Smooth muscle cell (in vitro differentiated cells): ENCODE data around the gene NAT8L. TPM values are rescaled to one million over a fixed set of nuclear protein-coding genes. Genes with fewer than 3 reads are reported as not detected.

ENCODE experiments used
- DNase-seq: peaks from one replicate; lab custom pipeline; 2025; ENCODE audit not compliant: unreplicated experiment; lab: John Stamatoyannopoulos, UW
- H2AFZ ChIP-seq: fragments of 200-600 bp; sonication (generic); 2 replicates; pipeline ENCODE4 v1.6.0; 2016; ENCODE audit warnings: antibody characterized with exemption, low read depth, mild to moderate bottlenecking
- H3F3A ChIP-seq: fragments of 200-600 bp; sonication (generic); 2 replicates; pipeline ENCODE4 v1.6.0; 2017; ENCODE audit warnings: antibody characterized with exemption, low read depth
- H3K27ac ChIP-seq: fragments of 200-600 bp; sonication (generic); 2 replicates; pipeline ENCODE4 v1.5.1; 2016; ENCODE audit warnings: low read depth, mild to moderate bottlenecking
- H3K27me3 ChIP-seq: fragments of 200-600 bp; sonication (generic); 2 replicates; pipeline ENCODE4 v1.6.1; 2016; ENCODE audit warnings: low read depth, mild to moderate bottlenecking
- H3K36me3 ChIP-seq: fragments of 200-600 bp; sonication (generic); 2 replicates; pipeline ENCODE4 v1.5.1; 2016; ENCODE audit warnings: low read depth
- H3K4me1 ChIP-seq: fragments of 200-600 bp; sonication (generic); 2 replicates; pipeline ENCODE4 v1.5.1; 2016; ENCODE audit warnings: low read depth
- H3K4me2 ChIP-seq: fragments of 200-600 bp; sonication (generic); 2 replicates; pipeline ENCODE4 v1.6.0; 2016; ENCODE audit warnings: mild to moderate bottlenecking
- H3K4me3 ChIP-seq: fragments of 200-600 bp; sonication (generic); 2 replicates; pipeline ENCODE4 v1.5.1; 2016; ENCODE audit warnings: mild to moderate bottlenecking
- H3K79me2 ChIP-seq: fragments of 200-600 bp; sonication (generic); 2 replicates; pipeline ENCODE4 v1.6.0; 2016; ENCODE audit warnings: low read depth, mild to moderate bottlenecking
- H3K9ac ChIP-seq: fragments of 200-600 bp; sonication (generic); 2 replicates; pipeline ENCODE4 v1.6.0; 2016; ENCODE audit warnings: low read depth
- H3K9me3 ChIP-seq: fragments of 200-600 bp; sonication (generic); replicated peaks from 2 replicates; pipeline ENCODE4 v1.5.1; 2016; ENCODE audit warnings: low read depth
- H4K20me1 ChIP-seq: fragments of 200-600 bp; sonication (generic); 2 replicates; pipeline ENCODE4 v1.6.0; 2016; ENCODE audit warnings: low read depth
- CTCF ChIP-seq: fragments of 200-600 bp; sonication (generic); IDR thresholded peaks from 2 replicates; pipeline ENCODE4 v1.5.1; 2017; ENCODE audit warnings: borderline replicate concordance, mild to moderate bottlenecking, antibody characterized with exemption; ENCODE audit not compliant: insufficient read depth, poor library complexity, severe bottlenecking
- WGBS: methylation state at CpG from one replicate; pipeline ENCODE4 v1.1.7; 2016; ENCODE audit warnings: low lambda C conversion rate; 5-methylcytosine and 5-hydroxymethylcytosine counted together
- polyA plus RNA-seq: library from polyadenylated mRNA; unstranded; fragments of >200 nt; fragmentation: Nextera tagmentation; extraction: Ambion mirVana; gene quantifications from 2 replicates; pipeline ENCODE4 v1.2.1, GENCODE V29; 2016
- total RNA-seq: library from RNA; depleted of rRNA; stranded (reverse); fragments of >200 nt; gene quantifications from 2 replicates; pipeline ENCODE4 v1.2.3, GENCODE V29; 2014

The NAT8L gene
- total and polyA plus RNA-seq, 2 experiments from 2014 or later: not detected

GRCh38 chr4:2075171-2075986 lies 16.3 kb downstream of the NAT8L start:
- no peaks in the 10 kb centered on the region for H3K9me3 ChIP-seq
- no peak overlapping the region for H3K4me3 ChIP-seq
- H3K4me1 ChIP-seq: no peaks in the 10 kb centered on the region
- no peaks in the 10 kb centered on the region for H3K27me3 ChIP-seq
- no peak overlapping the region for H3K4me2 ChIP-seq
- H3K36me3 ChIP-seq: no peaks in the 10 kb centered on the region
- no peaks in the 10 kb centered on the region for H3K79me2 ChIP-seq
- H3K9ac ChIP-seq: no peak overlapping the region
- DNase-seq: no peak
- 94% methylated on average over 12 of the region's 12 CpGs for WGBS
- H3F3A ChIP-seq: no peaks in the 10 kb centered on the region
- no peak overlapping the region for H3K27ac ChIP-seq
- no peak for TF ChIP-seq CTCF
- H4K20me1 ChIP-seq: no peaks in the 10 kb centered on the region
- H2AFZ ChIP-seq: no peak overlapping the region

- Histone ChIP-seq H3K36me3 (no peaks in the 10 kb centered on the region), H3K27ac (no peak overlapping the region), H3K79me2 (no peaks in the 10 kb centered on the region), H3K4me2 (no peak overlapping the region), H3K9ac (no peak overlapping the region), H3K4me3 (no peak overlapping the region), H3K4me1 (no peaks in the 10 kb centered on the region), H4K20me1 (no peaks in the 10 kb centered on the region), H3F3A (no peaks in the 10 kb centered on the region), H2AFZ (no peak overlapping the region), H3K9me3 (no peaks in the 10 kb centered on the region), H3K27me3 (no peaks in the 10 kb centered on the region)
- no peak for TF ChIP-seq CTCF
- no peak for DNase-seq
- WGBS: 95% methylated on average over 29 of the region's 31 CpGs
Observed at GRCh38 chr4:2075987-2076907, 17.1 kb downstream of the NAT8L start.

GRCh38 chr4:2076908-2077536 lies 17.9 kb downstream of the NAT8L start:
- no peaks in the 10 kb centered on the region for H3K27me3 ChIP-seq
- no peak overlapping the region for H3K4me3 ChIP-seq
- 84% methylated on average over 9 of the region's 9 CpGs for WGBS
- no peaks in the 10 kb centered on the region for H3K36me3 ChIP-seq
- no peak overlapping the region for H3K9ac ChIP-seq
- H3K4me2 ChIP-seq: no peak overlapping the region
- no peaks in the 10 kb centered on the region for H3K79me2 ChIP-seq
- no peak overlapping the region for H3K27ac ChIP-seq
- H2AFZ ChIP-seq: no peak overlapping the region
- no peaks in the 10 kb centered on the region for H4K20me1 ChIP-seq
- H3K4me1 ChIP-seq: no peaks in the 10 kb centered on the region
- no peaks in the 10 kb centered on the region for H3K9me3 ChIP-seq
- no peak for TF ChIP-seq CTCF
- no peaks in the 10 kb centered on the region for H3F3A ChIP-seq
- DNase-seq: no peak
